HG03460 (cell line): ENCODE data around the gene PDLIM1.

ENCODE experiments used
- ATAC-seq: cut with Tn5 transposase; IDR thresholded peaks from one replicate; pipeline ENCODE4 v1.9.1; 2021; ENCODE audit not compliant: unreplicated experiment

The PDLIM1 gene

GRCh38 chr10:95290461-95291364 lies at the start of gene PDLIM1:
Gene PDLIM1, minus strand, starts transcription at chr10:95291003. Its CDS starts 88 bp downstream, at chr10:95290915.
- peak; percentile 30 for ATAC-seq

GRCh38 chr10:95339863-95340262 lies 49.1 kb upstream of the PDLIM1 start:
- no peak for ATAC-seq

GRCh38 chr10:95337423-95338160 lies 46.8 kb upstream of the PDLIM1 start:
- no peak for ATAC-seq

GRCh38 chr10:95336702-95337101 lies 45.9 kb upstream of the PDLIM1 start:
- ATAC-seq = no peak

GRCh38 chr10:95335933-95336699 lies 45.3 kb upstream of the PDLIM1 start:
- no peak for ATAC-seq

- no peak for ATAC-seq
These were observed 44.0 kb upstream of the PDLIM1 start for GRCh38 chr10:95334805-95335144.

GRCh38 chr10:95333997-95334804 lies 43.4 kb upstream of the PDLIM1 start:
- no peak for ATAC-seq

- no peak for ATAC-seq
These were observed 42.0 kb upstream of the PDLIM1 start for GRCh38 chr10:95332666-95333249.

GRCh38 chr10:95331596-95332130 lies 40.9 kb upstream of the PDLIM1 start:
- ATAC-seq = no peak

GRCh38 chr10:95330966-95331453 lies 40.2 kb upstream of the PDLIM1 start:
- no peak for ATAC-seq

GRCh38 chr10:95329296-95329695 lies 38.5 kb upstream of the PDLIM1 start:
- no peak for ATAC-seq

- ATAC-seq = no peak
These were observed 37.2 kb upstream of the PDLIM1 start for GRCh38 chr10:95328013-95328412.

- ATAC-seq = no peak
These were observed 36.6 kb upstream of the PDLIM1 start for GRCh38 chr10:95327367-95327766.

GRCh38 chr10:95326396-95326795 lies 35.6 kb upstream of the PDLIM1 start:
- no peak for ATAC-seq

GRCh38 chr10:95325863-95326262 lies 35.1 kb upstream of the PDLIM1 start:
- no peak for ATAC-seq

- no peak for ATAC-seq
These were observed 33.8 kb upstream of the PDLIM1 start for GRCh38 chr10:95324436-95325268.

GRCh38 chr10:95321554-95322301 lies 30.9 kb upstream of the PDLIM1 start:
- ATAC-seq = no peak

GRCh38 chr10:95319239-95319638 lies 28.4 kb upstream of the PDLIM1 start:
- ATAC-seq = no peak
